Skeletal muscle cell (primary cell): Measurements from ENCODE around the gene MAN2B1.
A peak's percentile ranks its signal among the peaks of the same experiment; 100 is the strongest.
"Not testable (repeated sequence)": the region's sequence is repeated elsewhere in the genome, so short reads cannot be mapped to it uniquely, and the experiment has no call there.

Experiments
- DNase-seq: peaks from one replicate; pipeline ENCODE4 v3.0.0-alpha.2; 2010; ENCODE audit warnings: low read depth
- H3K4me3 ChIP-seq: 2 replicates; pipeline ENCODE4 v1.5.1; 2011; ENCODE audit warnings: low read depth, mild to moderate bottlenecking, control low read depth, low read length, moderate library complexity

Gene MAN2B1

DNA sequence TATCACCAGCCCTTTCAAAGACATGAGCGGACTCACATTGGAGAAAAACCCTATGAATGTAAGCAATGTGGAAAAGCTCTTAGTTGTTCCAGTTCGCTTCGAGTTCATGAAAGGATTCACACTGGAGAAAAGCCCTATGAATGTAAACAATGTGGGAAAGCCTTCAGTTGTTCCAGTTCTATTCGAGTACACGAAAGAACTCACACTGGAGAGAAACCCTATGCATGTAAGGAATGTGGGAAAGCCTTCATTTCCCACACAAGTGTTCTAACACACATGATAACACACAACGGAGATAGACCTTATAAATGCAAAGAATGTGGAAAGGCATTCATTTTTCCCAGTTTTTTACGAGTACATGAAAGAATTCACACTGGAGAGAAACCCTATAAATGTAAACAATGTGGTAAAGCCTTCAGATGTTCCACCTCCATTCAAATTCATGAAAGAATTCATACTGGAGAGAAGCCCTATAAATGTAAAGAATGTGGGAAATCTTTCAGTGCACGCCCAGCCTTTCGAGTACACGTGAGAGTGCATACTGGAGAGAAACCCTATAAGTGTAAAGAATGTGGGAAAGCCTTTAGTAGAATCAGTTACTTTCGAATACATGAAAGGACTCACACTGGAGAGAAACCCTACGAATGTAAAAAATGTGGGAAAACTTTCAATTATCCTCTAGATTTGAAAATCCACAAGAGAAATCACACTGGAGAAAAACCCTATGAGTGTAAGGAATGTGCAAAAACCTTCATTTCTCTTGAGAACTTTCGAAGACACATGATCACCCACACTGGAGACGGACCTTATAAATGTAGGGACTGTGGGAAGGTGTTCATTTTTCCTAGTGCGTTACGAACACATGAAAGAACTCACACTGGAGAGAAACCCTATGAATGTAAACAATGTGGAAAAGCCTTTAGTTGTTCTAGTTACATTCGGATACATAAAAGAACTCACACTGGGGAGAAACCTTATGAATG lies 38.2 kb downstream of the MAN2B1 start:
- H3K4me3 ChIP-seq: no peak overlapping the region
- no peak for DNase-seq

GRCh38 chr19:12626958-12627357 lies 39.6 kb downstream of the MAN2B1 start:
- no peak for DNase-seq

GRCh38 chr19:12623361-12624031 lies 43.0 kb downstream of the MAN2B1 start:
- H3K4me3 ChIP-seq: no peak overlapping the region
- no peak for DNase-seq

More at GRCh38 chr19:12626958-12627357, 39.6 kb downstream of the MAN2B1 start:
- no peak overlapping the region for H3K4me3 ChIP-seq

DNA sequence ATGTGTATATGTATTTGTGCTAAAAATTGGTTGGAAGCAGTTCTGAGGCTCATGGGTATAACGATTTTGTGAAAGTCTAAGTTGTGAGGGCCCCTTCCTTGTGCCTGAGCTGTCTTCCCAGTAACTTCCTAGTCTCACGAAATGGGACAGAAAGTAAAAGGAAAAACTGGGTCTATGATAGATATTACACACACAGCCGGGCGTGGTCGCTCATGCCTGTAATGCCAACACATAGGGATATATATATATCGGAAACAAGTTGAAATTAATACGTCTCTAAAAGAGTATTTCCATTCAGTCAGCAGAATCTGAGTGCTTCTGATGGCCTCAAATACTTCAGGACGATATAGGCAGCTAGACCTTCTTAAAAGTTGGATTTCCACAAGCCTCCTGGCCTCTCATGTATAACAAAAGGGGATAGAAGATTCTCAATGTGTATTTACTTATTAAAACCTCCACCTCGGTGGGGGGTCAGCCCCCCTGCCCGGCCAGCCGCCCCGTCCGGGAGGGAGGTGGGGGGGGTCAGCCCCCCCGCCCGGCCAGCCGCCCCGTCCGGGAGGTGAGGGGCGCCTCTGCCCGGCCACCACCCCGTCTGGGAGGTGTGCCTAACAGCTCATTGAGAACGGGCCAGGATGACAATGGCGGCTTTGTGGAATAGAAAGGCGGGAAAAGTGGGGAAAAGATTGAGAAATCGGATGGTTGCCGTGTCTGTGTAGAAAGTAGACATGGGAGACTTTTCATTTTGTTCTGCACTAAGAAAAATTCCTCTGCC lies 45.1 kb downstream of the MAN2B1 start:
- DNase-seq, H3K4me3 ChIP-seq: not testable (repeated sequence)

DNA sequence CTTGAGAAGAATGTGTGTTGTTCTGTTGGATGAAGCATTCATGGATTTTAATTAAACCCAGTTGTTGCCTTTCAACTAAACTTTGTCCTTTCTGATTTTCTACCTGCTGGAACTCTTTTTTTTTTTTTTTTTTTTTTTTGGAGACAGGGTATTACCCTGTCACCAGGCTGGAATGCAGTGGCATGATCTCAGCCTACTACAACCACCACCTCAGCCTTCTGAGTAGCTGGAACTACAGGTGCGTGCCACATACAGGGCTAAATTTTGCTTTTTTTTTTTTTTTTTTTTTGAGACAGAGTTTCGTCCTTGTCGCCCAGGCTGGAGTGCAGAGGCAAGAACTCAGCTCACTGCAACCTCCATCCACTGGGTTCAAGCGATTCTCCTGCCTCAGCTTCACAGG lies 48.9 kb downstream of the MAN2B1 start:
- no peak overlapping the region for H3K4me3 ChIP-seq
- no peak for DNase-seq

- peak overlapping the region; percentile 90 for H3K4me3 ChIP-seq
- DNase-seq: peak; percentile 27
Observed at GRCh38 chr19:12611361-12611699, 55.2 kb downstream of the MAN2B1 start.

GRCh38 chr19:12610540-12611360 lies 55.8 kb downstream of the MAN2B1 start, which contains the start of the genes ZNF490 and ZNF791:
Gene ZNF490, minus strand, starts transcription at chr19:12610813. Its CDS starts 133 bp downstream, at chr19:12610680.
Gene ZNF791, plus strand, starts transcription at chr19:12610920. Its CDS starts 160 bp downstream, at chr19:12611080.
- H3K4me3 ChIP-seq: peak within 1 kb of the TSS; percentile 90
- peak; percentile 88 for DNase-seq

- no peak overlapping the region for H3K4me3 ChIP-seq
- DNase-seq: no peak
Observed at GRCh38 chr19:12607631-12608030, 58.9 kb downstream of the MAN2B1 start.

GRCh38 chr19:12606796-12607195 lies 59.7 kb downstream of the MAN2B1 start:
- DNase-seq: no peak

DNA sequence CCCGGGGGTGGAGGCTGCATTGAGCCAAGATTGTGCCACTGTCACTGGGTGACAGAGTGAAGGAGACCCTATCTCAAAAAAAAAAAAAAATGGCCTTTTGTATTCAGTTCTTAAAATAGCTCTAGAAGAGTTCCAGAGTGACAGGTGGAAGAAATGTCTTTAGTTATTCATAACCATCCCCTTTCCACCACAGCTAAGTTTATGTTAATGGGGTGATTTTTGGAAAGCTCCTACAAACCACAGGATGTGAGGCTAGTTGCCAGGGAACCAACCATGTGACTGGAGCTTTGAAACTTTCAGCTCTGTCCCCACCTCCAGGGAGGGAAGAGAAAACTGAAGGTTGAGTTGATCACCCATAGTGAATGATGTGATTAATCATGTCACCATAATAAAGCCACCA lies 62.8 kb downstream of the MAN2B1 start:
- DNase-seq: no peak
- no peak overlapping the region for H3K4me3 ChIP-seq

More at GRCh38 chr19:12606796-12607195, 59.7 kb downstream of the MAN2B1 start:
- H3K4me3 ChIP-seq: no peak overlapping the region

DNA sequence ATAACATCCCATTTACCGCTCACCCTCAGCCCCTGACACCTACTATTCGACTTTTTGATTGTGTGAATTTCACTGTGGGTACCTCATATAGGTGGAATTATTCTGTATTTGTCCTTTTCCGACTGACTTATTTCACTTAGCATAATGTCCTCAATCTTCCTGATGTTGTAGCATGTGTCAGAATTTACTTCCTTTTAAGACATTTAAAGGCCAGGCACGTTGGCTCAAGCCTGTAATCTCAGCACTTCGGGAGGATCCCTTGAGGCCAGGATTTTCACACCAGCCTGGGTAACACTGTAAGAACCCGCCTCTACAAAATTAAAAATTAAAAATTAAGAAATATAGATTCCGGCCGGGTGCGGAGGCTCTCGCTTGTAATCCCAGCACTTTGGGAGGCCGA lies 68.9 kb downstream of the MAN2B1 start:
- DNase-seq: no peak
- H3K4me3 ChIP-seq: no peak overlapping the region

GRCh38 chr19:12596927-12597548 lies 69.5 kb downstream of the MAN2B1 start:
- no peak for DNase-seq
- H3K4me3 ChIP-seq: no peak overlapping the region
